ENCODE results near the gene PPP6R3.

GRCh38 chr11:68551777-68552176 is 91.2 kb downstream of the PPP6R3 start:
- TF ChIP-seq CTCF (IDR thresholded peaks at IDR 0.05; ENCODE audit: poor library complexity, severe bottlenecking) (no peak), POLR2AphosphoS5 (IDR thresholded peaks at IDR 0.05) (no peak), EZH2 (IDR thresholded peaks at IDR 0.05; ENCODE audit: borderline replicate concordance, insufficient read depth, low read length, poor library complexity, severe bottlenecking) (no peak), RAD21 (conservative IDR thresholded peaks at IDR 0.05) (no peak), SMC3 (conservative IDR thresholded peaks at IDR 0.05; ENCODE audit: poor library complexity) (no peak)

Measured in neural cell (in vitro differentiated cells).